ENCODE measurements around the gene FBXW7. TPM values are rescaled to one million over a fixed set of nuclear protein-coding genes. Genes with fewer than 3 reads are reported as not detected.

The FBXW7 gene
- total RNA-seq, 2 experiments from 2014 or later, result 26.7 to 29.2 TPM

DNA sequence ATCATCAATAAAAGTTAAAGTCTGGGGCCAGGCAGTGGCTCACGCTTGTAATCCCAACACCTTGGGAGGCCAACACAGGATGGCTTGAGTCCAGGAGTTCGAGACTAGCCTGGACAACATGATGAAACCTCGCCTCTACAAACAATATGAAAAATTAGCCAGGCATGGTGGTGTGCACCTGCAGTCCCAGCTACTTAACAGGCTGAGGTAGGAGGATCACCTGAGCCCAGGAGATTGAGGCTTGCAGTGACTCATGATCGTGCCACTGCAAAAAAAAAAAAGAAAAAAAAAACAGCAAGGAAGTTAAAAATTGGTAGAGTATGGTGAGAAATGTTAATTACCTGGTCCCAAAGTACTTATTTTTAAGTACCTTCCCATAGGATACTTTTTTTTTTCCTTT lies 27.5 kb downstream of the FBXW7 start:
- H3K36me3 Mint-ChIP-seq (ENCODE audit: low read depth), result peaks cover 7% of the 10 kb centered on the region
- intact Hi-C loops (cut with micrococcal nuclease), result no loop called here
- no peak overlapping the region for H3K4me3 Mint-ChIP-seq
- no peak overlapping the region for H3K27ac Mint-ChIP-seq
- H3K4me1 Mint-ChIP-seq (ENCODE audit: low read depth), result peaks cover 35% of the 10 kb centered on the region
- no peaks in the 10 kb centered on the region for H3K27me3 Mint-ChIP-seq (ENCODE audit: low read depth)
- CTCF ChIA-PET, result no interaction called here
- DNase-seq, result no peak
- no peaks in the 10 kb centered on the region for H3K9me3 Mint-ChIP-seq

- Mint-ChIP-seq H3K4me1 (ENCODE audit: low read depth) (peaks cover 16% of the 10 kb centered on the region), H3K27me3 (ENCODE audit: low read depth) (no peaks in the 10 kb centered on the region), H3K9me3 (no peaks in the 10 kb centered on the region), H3K4me3 (no peak overlapping the region), H3K27ac (no peak overlapping the region), H3K36me3 (ENCODE audit: low read depth) (peaks cover 7% of the 10 kb centered on the region)
- CTCF ChIA-PET, result interaction anchor here (0.9 to 7.5 kb wide), 6 partner anchors 17 to 136 kb away, joined by 3 to 182 read pairs (median 4); no protein-coding TSS in a partner anchor
- DNase-seq, result no peak
- intact Hi-C loops (cut with micrococcal nuclease), result no loop called here
Observed at GRCh38 chr4:152503653-152504290, 32.1 kb downstream of the FBXW7 start.

GRCh38 chr4:152501846-152502536 lies 33.9 kb downstream of the FBXW7 start:
- Mint-ChIP-seq H3K27me3 (ENCODE audit: low read depth) (no peaks in the 10 kb centered on the region), H3K4me3 (no peak overlapping the region), H3K4me1 (ENCODE audit: low read depth) (peaks cover 15% of the 10 kb centered on the region), H3K9me3 (no peaks in the 10 kb centered on the region), H3K27ac (no peak overlapping the region), H3K36me3 (ENCODE audit: low read depth) (no peaks in the 10 kb centered on the region)
- no peak for DNase-seq
- intact Hi-C loops (cut with micrococcal nuclease), result loop anchor here (1.0 to 2.0 kb wide), 9 partner anchors 17 to 627 kb away; partner anchors contain the start of genes FBXW7 and TMEM154
- CTCF ChIA-PET, result interaction anchor here (0.6 to 7.5 kb wide), 48 partner anchors 10 to 583 kb away, joined by 3 to 182 read pairs (median 5); partner anchors contain the start of genes ARFIP1 and TIGD4

DNA sequence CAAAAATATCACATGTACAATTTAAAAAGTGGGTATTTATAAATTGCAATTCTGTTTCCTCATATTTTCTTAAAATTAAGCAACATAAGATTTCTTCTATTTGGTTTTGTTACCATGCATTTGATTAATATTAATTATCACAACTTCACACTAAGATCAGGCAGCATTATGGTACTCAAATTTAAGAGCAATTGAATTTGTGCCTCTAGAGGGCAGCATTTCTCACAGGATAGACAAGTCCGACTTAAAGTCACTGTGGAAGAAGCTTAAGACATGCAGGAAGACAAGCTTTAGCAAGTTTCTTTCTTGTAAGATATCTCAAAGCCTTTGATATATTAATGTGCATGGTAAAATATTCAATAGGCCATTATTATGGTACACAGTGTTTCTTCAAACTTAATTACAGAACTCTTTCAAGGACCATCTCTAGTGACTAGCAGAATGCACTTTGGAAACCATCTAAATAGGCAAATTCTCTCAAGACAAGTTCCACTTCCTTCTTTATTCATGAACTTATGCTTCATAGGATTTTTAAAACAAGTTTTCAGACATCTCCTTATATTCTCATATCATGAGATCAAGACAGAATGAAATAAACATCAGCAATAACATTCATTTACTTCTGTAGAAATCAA lies 35.0 kb downstream of the FBXW7 start:
- CTCF ChIA-PET, result interaction anchor here (0.6 to 7.5 kb wide), 48 partner anchors 9 to 238 kb away, joined by 3 to 182 read pairs (median 5); no protein-coding TSS in a partner anchor
- intact Hi-C loops (cut with micrococcal nuclease), result loop anchor here (1.0 to 2.0 kb wide), 8 partner anchors 35 to 628 kb away; partner anchors contain the start of genes FBXW7 and TMEM154
- Mint-ChIP-seq H3K36me3 (ENCODE audit: low read depth) (no peaks in the 10 kb centered on the region), H3K4me3 (no peak overlapping the region), H3K27me3 (ENCODE audit: low read depth) (no peaks in the 10 kb centered on the region), H3K9me3 (no peaks in the 10 kb centered on the region), H3K27ac (no peak overlapping the region), H3K4me1 (ENCODE audit: low read depth) (peaks cover 15% of the 10 kb centered on the region)
- DNase-seq, result peak; percentile 79

- CTCF ChIA-PET, result interaction anchor here (0.7 to 7.5 kb wide), 15 partner anchors 9 to 235 kb away, joined by 3 to 182 read pairs (median 16); no protein-coding TSS in a partner anchor
- H3K9me3 Mint-ChIP-seq, result no peaks in the 10 kb centered on the region
- H3K27me3 Mint-ChIP-seq (ENCODE audit: low read depth), result no peaks in the 10 kb centered on the region
- intact Hi-C loops (cut with micrococcal nuclease), result loop anchor here (2.0 kb wide), 2 partner anchors 179 to 629 kb away; partner anchors contain the start of gene TMEM154
- H3K27ac Mint-ChIP-seq, result no peak overlapping the region
- no peaks in the 10 kb centered on the region for H3K36me3 Mint-ChIP-seq (ENCODE audit: low read depth)
- H3K4me1 Mint-ChIP-seq (ENCODE audit: low read depth), result peaks cover 15% of the 10 kb centered on the region
- no peak for DNase-seq
- no peak overlapping the region for H3K4me3 Mint-ChIP-seq
Observed at GRCh38 chr4:152500275-152500674, 35.6 kb downstream of the FBXW7 start.

DNA sequence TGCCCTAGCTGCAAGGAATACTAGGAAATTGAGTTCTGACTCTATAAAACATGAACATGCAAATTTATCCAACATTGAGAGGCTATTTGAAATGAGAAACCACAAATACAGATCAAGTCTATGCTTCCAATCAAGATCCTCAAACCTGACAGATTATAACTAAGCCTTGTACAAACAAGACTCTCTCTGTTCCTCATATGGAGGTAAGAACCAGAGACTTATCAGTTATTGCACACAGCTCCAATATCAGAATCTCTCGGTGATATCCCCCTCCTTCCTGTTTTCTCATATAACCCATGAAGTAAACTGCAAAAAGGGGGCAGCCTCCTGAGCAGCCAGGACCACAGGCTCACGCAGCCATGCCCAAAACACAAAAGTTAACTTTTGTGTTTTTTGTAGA lies 36.5 kb downstream of the FBXW7 start:
- CTCF ChIA-PET, result interaction anchor here (0.6 to 7.5 kb wide), 8 partner anchors 9 to 234 kb away, joined by 3 to 182 read pairs (median 4); no protein-coding TSS in a partner anchor
- H3K27ac Mint-ChIP-seq, result no peak overlapping the region

DNA sequence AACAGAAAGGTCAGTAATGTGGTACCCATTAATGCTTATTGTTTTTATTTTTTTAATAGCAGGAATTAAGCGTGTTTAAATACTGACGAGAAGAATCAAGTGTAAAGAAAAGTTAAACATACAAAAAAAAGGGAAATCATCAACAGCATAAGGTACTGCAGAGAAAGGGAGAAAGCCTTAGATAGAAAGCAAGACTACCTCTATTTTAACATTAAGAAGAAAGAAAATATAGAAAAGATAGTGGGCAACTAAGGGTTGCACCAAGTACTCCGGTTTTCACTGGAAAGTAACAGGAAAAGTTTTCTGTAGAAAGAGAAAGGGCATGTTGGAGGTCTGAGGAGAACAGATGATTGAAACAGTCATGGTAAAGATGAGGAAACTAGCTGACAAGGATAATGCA lies 41.9 kb downstream of the FBXW7 start:
- peaks cover 23% of the 10 kb centered on the region for H3K4me1 Mint-ChIP-seq (ENCODE audit: low read depth)
- intact Hi-C loops (cut with micrococcal nuclease), result no loop called here
- no peaks in the 10 kb centered on the region for H3K9me3 Mint-ChIP-seq
- H3K27me3 Mint-ChIP-seq (ENCODE audit: low read depth), result no peaks in the 10 kb centered on the region
- no peak overlapping the region for H3K4me3 Mint-ChIP-seq
- no peak for DNase-seq
- no peaks in the 10 kb centered on the region for H3K36me3 Mint-ChIP-seq (ENCODE audit: low read depth)
- H3K27ac Mint-ChIP-seq, result no peak overlapping the region
- CTCF ChIA-PET, result no interaction called here

More for the DNA sequence above, 36.5 kb downstream of the FBXW7 start:
- no peaks in the 10 kb centered on the region for H3K9me3 Mint-ChIP-seq
- no peak overlapping the region for H3K4me3 Mint-ChIP-seq
- no peak for DNase-seq
- intact Hi-C loops (cut with micrococcal nuclease), result no loop called here
- H3K4me1 Mint-ChIP-seq (ENCODE audit: low read depth), result peaks cover 15% of the 10 kb centered on the region
- no peaks in the 10 kb centered on the region for H3K36me3 Mint-ChIP-seq (ENCODE audit: low read depth)
- H3K27me3 Mint-ChIP-seq (ENCODE audit: low read depth), result no peaks in the 10 kb centered on the region

DNA sequence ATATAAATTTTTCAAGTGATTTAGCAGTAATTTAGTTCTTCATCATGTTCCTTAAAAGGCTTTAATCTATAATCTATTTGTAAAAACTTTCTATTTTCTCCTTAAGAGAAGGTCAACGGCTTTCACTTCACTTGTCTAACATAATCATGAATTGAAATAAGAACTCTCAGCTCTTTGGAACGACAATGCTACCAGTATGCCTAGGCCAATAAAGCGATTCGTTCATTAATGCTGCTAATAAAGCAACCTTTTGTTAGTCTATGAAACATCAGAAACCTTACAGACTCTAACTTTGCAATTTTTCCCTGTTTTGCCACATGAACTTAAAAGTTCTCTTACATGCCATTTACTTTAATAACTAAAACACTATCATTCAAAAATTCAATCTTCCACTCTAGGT lies 47.6 kb downstream of the FBXW7 start:
- CTCF ChIA-PET, result interaction anchor here (1.3 to 1.5 kb wide), 2 partner anchors 13 to 33 kb away, joined by 3 to 6 read pairs; no protein-coding TSS in a partner anchor
- intact Hi-C loops (cut with micrococcal nuclease), result loop anchor here (5.0 to 10.0 kb wide), 2 partner anchors 81 to 383 kb away; no protein-coding TSS in a partner anchor

GRCh38 chr4:152486429-152487389 lies 49.2 kb downstream of the FBXW7 start:
- no peak overlapping the region for H3K27ac Mint-ChIP-seq
- intact Hi-C loops (cut with micrococcal nuclease), result loop anchor here (5.0 to 10.0 kb wide), 2 partner anchors 79 to 382 kb away; no protein-coding TSS in a partner anchor

More for the DNA sequence above, 47.6 kb downstream of the FBXW7 start:
- no peak overlapping the region for H3K4me3 Mint-ChIP-seq
- H3K9me3 Mint-ChIP-seq, result no peaks in the 10 kb centered on the region
- no peak for DNase-seq
- no peak overlapping the region for H3K27ac Mint-ChIP-seq
- H3K4me1 Mint-ChIP-seq (ENCODE audit: low read depth), result peaks cover 46% of the 10 kb centered on the region
- no peaks in the 10 kb centered on the region for H3K36me3 Mint-ChIP-seq (ENCODE audit: low read depth)
- H3K27me3 Mint-ChIP-seq (ENCODE audit: low read depth), result no peaks in the 10 kb centered on the region

DNA sequence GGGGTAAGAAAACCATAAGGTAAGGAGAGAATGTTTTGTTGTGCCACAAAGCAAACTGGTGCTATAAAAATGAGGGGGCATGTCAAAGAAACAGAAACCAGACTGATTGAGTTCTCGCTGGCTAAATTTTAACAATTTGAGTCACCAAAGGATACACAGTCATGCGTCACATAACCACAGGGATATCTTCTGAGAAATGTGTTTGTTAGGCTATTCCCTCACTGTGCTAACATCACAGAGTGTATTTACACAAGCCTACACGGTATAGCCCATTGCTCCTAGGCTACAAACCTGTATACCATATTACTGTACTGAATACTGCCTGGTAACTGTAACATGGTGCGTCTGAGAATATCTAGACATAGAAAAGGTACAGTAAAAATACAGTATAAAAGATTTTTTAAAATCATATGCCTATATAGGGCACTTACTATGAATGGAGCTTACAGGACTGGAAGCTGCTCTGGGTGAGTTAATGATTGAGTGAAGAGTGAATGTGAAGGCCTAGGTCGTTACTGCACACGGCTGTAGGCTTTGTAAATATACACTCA lies 50.1 kb downstream of the FBXW7 start:
- no peak overlapping the region for H3K27ac Mint-ChIP-seq
- peaks cover 8% of the 10 kb centered on the region for H3K9me3 Mint-ChIP-seq
- CTCF ChIA-PET, result interaction anchor here (0.6 to 2.0 kb wide), 9 partner anchors 15 to 537 kb away, joined by 3 to 18 read pairs (median 3); no protein-coding TSS in a partner anchor
- peaks cover 15% of the 10 kb centered on the region for H3K36me3 Mint-ChIP-seq (ENCODE audit: low read depth)
- H3K4me1 Mint-ChIP-seq (ENCODE audit: low read depth), result peaks cover 40% of the 10 kb centered on the region
- peak; percentile 49 for DNase-seq
- H3K27me3 Mint-ChIP-seq (ENCODE audit: low read depth), result no peaks in the 10 kb centered on the region
- intact Hi-C loops (cut with micrococcal nuclease), result loop anchor here (1.0 to 10.0 kb wide), 6 partner anchors 16 to 381 kb away; partner anchors contain the start of gene FBXW7
- H3K4me3 Mint-ChIP-seq, result no peak overlapping the region

More at GRCh38 chr4:152486429-152487389, 49.2 kb downstream of the FBXW7 start:
- Mint-ChIP-seq H3K27me3 (ENCODE audit: low read depth) (no peaks in the 10 kb centered on the region), H3K4me3 (no peak overlapping the region), H3K4me1 (ENCODE audit: low read depth) (peaks cover 41% of the 10 kb centered on the region), H3K36me3 (ENCODE audit: low read depth) (peaks cover 8% of the 10 kb centered on the region), H3K9me3 (peaks cover 2% of the 10 kb centered on the region)
- CTCF ChIA-PET, result interaction anchor here (0.5 to 2.0 kb wide), 11 partner anchors 14 to 537 kb away, joined by 3 to 18 read pairs (median 3); no protein-coding TSS in a partner anchor
- no peak for DNase-seq

GRCh38 chr4:152482211-152482610 lies 53.7 kb downstream of the FBXW7 start:
- peaks cover 23% of the 10 kb centered on the region for H3K36me3 Mint-ChIP-seq (ENCODE audit: low read depth)
- H3K27me3 Mint-ChIP-seq (ENCODE audit: low read depth), result no peaks in the 10 kb centered on the region
- no peak overlapping the region for H3K27ac Mint-ChIP-seq
- intact Hi-C loops (cut with micrococcal nuclease), result loop anchor here (10.0 kb wide), 1 partner anchor 377 kb away; no protein-coding TSS in a partner anchor
- peaks cover 8% of the 10 kb centered on the region for H3K9me3 Mint-ChIP-seq
- no peak for DNase-seq
- H3K4me1 Mint-ChIP-seq (ENCODE audit: low read depth), result peaks cover 40% of the 10 kb centered on the region
- CTCF ChIA-PET, result no interaction called here
- H3K4me3 Mint-ChIP-seq, result no peak overlapping the region

Measured in activated naive CD4-positive, alpha-beta T cell treated with anti-CD3 and anti-CD28 coated beads for 36 hours (primary cell).